ENCODE results near the gene PPA1.
"Not testable (repeated sequence)": the region's sequence is repeated elsewhere in the genome, so short reads cannot be mapped to it uniquely, and the experiment has no call there.

Gene PPA1

GRCh38 chr10:70206762-70207161 lies 26.5 kb downstream of the PPA1 start:
- no peak for DNase-seq

- no peak for DNase-seq
These were observed 32.1 kb downstream of the PPA1 start for GRCh38 chr10:70201105-70201504.

DNA sequence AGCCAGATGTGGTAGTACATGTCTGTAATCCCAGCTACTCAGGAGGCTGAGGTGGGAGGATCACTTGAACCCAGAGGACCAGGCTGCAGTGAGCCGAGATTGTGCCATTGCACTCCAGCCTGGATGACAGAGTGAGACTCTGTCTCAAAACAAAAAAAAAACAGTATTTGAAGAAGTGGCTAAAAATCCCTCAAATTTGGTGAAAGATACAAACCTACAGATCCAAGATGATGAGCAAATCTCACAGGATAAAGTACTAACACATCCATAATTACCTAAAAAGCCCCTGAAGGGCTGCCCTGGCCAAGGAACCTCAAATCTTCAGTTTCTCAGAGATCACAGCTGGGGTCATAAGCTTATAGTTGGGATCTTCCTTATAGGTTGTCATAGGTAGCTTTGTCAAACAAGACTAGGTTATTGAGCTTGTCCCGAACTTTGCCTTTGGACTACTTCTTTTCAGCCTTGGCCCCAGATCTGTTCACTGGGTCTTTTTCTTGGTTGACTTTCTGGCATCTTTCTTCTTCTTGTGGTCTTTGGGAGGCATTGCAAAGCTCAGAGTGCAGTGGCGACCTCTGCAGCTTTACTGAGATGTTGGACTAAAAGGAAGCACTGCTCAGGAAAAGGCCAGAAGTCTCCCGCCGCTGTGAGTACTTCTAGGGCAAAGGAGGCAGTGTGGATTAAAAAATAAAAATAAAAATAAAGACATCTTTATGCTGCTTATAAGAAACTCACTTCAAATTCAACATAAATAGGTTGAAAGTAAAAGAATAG lies 34.3 kb downstream of the PPA1 start:
- DNase-seq = no peak

GRCh38 chr10:70197235-70197945 lies 35.8 kb downstream of the PPA1 start:
- DNase-seq = no peak

DNA sequence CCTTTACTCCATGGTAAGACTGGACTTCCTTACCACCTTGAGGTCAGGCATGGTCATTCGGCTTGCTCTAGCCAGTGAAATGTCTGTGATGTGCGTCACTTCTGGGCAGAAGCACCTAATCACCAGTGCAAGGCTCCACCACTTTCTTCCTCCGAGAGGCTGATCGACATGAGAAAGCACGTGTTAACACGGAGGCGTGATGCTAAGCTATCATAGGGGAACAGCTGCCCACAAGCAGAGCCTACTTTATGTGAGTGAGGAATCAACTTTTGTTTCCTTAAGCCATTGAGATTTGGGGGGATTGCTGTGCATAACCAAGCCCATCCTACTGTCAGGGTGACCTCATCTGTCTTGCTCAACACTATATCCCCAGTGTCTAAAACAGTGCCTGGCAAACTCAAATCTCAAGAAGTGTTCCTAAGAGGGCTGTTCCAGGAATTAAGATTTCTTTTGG lies 39.8 kb downstream of the PPA1 start:
- no peak for DNase-seq

DNA sequence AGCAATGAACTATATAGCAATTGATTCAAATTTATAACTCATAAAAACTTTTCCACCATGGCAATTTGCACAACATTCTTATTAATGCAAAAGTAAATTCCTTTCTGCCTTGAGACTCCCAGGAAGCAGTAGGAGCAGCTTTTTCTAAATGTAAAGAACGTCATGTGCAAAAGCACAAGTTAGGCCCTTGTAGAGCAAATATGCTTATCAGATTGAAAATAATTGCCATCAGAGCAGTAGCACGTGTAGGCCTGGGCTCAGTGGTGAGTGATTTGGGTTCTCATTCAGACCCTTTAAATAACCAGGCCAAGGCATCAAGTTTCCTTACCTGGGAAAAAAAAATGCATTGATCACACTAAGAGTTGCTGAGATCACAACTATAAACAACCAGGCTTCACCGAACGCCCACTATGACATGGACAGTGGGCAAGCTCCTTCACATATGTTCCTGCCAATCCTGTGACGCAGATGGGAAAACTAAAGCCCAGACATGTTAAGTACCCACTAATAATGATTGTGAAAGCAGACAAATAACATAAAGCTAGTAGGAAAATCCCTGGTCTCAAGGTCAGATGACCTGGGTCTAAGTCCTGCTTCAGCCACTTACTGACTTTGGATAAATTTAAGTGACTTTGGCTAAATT lies 40.8 kb downstream of the PPA1 start:
- DNase-seq = no peak

- no peak for DNase-seq
These were observed 41.3 kb downstream of the PPA1 start for GRCh38 chr10:70191972-70192305.

DNA sequence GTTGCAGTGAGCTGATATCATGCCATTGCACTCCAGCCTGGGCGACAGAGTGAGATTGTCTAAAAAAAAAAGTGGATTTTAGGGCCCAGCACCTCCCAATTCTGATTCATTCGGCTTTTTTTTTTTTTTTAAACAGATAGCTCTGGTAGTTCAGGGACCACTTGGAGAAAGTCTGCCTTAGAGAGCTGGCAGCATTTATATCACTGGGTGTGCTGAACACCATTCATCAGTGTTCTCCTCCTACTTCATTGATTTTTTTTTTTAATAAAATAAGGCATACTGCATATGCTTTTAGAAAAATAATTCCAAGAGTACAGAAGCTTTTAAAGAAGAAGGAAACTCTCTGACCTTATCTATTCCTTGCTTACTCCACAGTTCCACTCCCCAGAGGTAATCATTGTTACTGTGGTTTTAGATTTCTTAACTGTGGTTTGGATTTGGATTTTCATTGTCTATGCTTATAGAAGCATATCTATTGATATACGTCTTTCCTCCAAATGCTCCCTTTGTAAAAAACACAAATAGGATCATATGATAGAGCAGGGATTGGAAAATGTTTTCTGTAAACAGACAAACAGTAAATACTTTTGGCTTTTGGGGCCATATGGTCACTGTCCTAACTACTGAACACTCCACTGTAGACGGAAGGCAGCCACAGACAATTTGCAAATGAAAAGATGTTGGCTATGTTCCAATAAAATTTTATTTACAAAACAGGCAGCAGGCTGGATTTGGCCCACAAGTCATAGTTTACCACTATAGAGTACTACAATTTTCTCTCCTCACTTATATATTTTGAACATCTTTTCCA lies 41.9 kb downstream of the PPA1 start:
- no peak for DNase-seq

DNA sequence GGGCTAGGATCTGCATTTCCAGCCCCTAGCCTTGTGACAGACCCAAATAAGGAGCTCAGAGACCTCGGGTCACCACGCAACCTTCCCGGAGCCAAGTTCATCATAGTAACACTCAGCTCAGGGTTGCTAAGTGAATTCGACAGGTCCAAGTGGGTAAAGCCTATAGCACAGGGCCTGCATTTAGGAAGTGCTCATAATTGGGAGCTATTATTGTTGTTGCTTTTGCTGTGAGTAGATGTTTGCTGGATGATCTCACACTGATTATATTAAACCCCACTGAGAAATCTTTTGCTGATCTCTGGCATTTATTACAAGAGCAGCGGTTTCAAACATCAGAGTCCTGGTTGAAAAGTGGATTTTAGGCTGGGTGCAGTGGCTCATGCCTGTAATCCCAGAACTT lies 42.6 kb downstream of the PPA1 start:
- DNase-seq = no peak

DNA sequence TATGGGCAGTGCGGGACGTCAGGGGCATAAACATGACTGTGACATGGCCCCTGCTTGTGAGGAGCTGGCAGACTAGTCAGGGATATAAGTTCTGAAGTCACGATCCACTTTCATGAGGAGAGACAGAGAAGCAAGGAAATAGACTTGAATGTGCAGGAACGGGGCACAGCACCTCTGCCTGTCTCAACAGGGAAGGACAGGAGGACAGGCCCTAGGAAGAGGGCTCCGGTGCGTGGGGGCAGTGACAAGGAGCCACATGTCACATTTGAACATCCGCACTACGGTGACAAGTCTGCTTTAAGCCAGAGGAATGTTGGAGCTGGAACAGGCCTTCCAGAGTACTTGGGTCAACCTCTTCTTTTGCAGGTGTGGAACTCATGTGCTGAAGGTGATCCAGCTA lies 43.1 kb downstream of the PPA1 start:
- no peak for DNase-seq

DNA sequence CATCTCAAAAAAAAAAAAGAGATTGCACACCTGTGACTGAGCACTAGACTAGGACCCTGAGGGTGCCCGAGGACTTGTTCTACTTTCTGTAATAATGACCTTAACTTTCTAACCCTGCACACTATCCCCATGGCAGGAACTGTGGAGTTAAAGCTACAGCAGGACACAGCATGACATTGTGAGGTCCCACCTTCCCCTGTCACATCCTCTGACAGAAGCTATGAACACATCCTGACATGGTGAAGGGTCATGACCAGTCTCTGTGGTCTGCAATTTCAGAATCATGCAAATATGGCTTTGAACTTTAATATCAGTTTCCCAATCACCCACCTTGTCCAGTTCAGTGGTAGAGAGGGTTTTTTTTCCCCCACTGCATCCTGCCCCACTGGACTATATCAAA lies 44.5 kb downstream of the PPA1 start:
- DNase-seq = no peak

- DNase-seq = no peak
These were observed 46.7 kb downstream of the PPA1 start for GRCh38 chr10:70186571-70186970.

GRCh38 chr10:70186090-70186489 lies 47.1 kb downstream of the PPA1 start:
- no peak for DNase-seq

GRCh38 chr10:70183304-70183703 lies 49.9 kb downstream of the PPA1 start:
- DNase-seq = no peak

GRCh38 chr10:70179209-70179608 lies 54.0 kb downstream of the PPA1 start:
- not testable (repeated sequence) for DNase-seq

- no peak for DNase-seq
These were observed 55.0 kb downstream of the PPA1 start for GRCh38 chr10:70178139-70178725.

DNA sequence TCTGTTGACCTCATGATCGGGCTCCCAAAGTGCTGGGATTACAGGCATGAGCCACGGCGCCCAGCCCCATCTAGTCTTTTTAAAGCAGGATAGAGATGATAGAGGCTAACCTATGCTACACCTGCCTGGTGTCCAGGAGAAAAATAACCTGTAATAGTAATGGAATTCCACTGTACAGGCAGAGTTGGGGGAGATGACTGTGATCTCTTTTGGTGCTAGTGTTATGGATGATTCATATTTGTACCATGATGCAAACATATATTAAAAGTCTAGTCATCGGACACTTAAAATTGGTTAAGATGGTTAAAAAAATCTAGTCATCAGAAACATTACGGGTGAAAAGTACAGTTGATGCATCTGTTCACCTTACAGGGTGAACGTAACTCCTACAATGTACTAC lies 56.8 kb downstream of the PPA1 start:
- DNase-seq = no peak

DNA sequence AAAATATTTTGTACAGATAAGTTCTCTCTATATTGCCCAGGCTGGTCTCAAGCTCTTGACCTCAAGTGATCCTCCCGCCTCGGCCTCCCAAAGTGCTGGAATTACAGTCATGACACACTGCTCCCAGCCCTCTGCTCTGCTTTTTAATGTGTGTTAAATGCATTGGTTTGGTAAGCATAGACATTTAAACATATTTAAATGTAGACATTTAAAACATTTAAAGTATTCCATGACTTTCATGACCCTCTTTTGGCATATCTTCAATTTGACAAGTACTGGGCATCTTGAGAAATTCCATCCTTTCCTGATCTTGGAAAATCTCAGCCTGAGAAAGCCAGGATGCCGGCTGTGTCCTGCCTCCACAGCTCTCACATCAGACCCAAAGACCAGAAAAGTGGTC lies 57.7 kb downstream of the PPA1 start:
- no peak for DNase-seq

GRCh38 chr10:70174058-70174741 lies 59.0 kb downstream of the PPA1 start:
- DNase-seq = peak in 4 of 5 donors; percentile 20 to 69 (median 24)

GRCh38 chr10:70169649-70170364 lies 63.4 kb downstream of the PPA1 start:
- DNase-seq = no peak

GRCh38 chr10:70169011-70169410 lies 64.2 kb downstream of the PPA1 start:
- DNase-seq = peak in 1 of 5 donors; percentile 53

All from T-helper 1 cell (primary cell).